Neutrophil (primary cell): ENCODE data around the gene GPC6.

Source experiments
- H3K27ac ChIP-seq: fragments of 200-600 bp; sonication (generic); 2 replicates; pipeline ENCODE4 v1.5.1; 2016; ENCODE audit warnings: mild to moderate bottlenecking, moderate library complexity
- H3K27me3 ChIP-seq: fragments of 200-600 bp; sonication (generic); 2 replicates; pipeline ENCODE4 v1.6.0; 2016; ENCODE audit warnings: mild to moderate bottlenecking
- H3K36me3 ChIP-seq: fragments of 200-600 bp; sonication (generic); 2 replicates; pipeline ENCODE4 v1.5.1; 2017
- H3K4me1 ChIP-seq, 2 experiments: fragments of 200-600 bp in 1 of 2; sonication (generic) in 1 of 2; 1 replicate in 1 of 2; 2 replicates in 1 of 2; pipeline versions ENCODE4 v1.5.1 to v1.6.1; 2013 to 2016; ENCODE audit warnings: low read depth in 1 of 2, low read length in 1 of 2, mild to moderate bottlenecking in 1 of 2, moderate library complexity in 1 of 2; ENCODE audit not compliant: control insufficient read depth in 1 of 2, insufficient read depth in 1 of 2
- H3K4me3 ChIP-seq, 2 experiments: fragments of 200-600 bp in 1 of 2; sonication (generic) in 1 of 2; 1 replicate in 1 of 2; 2 replicates in 1 of 2; pipeline ENCODE4 v1.5.1; 2013 to 2016; ENCODE audit warnings: low read depth in 1 of 2, low read length in 1 of 2, mild to moderate bottlenecking in 1 of 2, moderate library complexity in 1 of 2
- H3K9me3 ChIP-seq: fragments of 200-600 bp; sonication (generic); 2 replicates; pipeline ENCODE4 v1.5.1; 2016
- TF ChIP-seq, protein P1 (sequence below): fragments of 200-600 bp; sonication (generic); IDR thresholded peaks from 2 replicates; pipeline ENCODE4 v1.5.1; 2016; ENCODE audit warnings: antibody characterized with exemption

GPC6 gene

DNA sequence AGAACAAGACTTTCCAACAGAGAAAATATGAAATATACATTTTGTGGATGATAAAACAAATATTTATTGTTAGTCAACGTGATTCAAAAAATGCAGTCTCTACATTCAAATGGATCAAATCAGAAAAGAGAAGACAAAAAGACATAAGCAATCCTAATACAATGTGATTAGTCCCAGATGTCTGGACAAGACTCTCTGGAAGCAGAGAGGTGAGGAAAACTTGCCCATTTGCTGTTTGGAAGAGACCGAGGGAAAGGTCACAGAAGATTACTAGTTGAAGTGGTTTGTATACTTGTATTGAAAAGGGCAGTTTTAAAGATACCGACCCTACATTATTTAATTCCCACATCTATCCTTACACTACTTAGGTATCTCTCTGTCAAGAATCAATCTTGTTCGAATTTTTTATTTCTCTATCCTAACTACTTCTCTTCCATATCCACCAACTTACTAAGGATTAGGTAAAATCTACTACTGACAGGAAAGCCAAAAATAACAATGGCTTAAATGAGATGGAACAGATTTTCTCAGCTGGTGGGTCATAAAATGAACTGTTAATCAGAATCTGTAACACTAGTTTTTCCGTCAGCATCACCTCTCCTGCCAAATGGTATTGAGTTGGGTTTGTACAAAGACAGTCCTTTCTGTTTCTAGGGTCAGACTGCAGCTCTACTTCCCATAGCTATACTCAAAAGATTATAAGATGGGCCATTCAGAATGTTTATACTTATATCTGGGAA, 755.7 kb downstream of the GPC6 start:
- Histone ChIP-seq H3K36me3 (no peaks in the 10 kb centered on the region), H3K4me1 (no peaks in the 10 kb centered on the region), H3K27ac (no peak overlapping the region), H3K9me3 (no peaks in the 10 kb centered on the region), H3K27me3 (no peaks in the 10 kb centered on the region), H3K4me3 (no peak overlapping the region)
- TF ChIP-seq, protein P1, sequence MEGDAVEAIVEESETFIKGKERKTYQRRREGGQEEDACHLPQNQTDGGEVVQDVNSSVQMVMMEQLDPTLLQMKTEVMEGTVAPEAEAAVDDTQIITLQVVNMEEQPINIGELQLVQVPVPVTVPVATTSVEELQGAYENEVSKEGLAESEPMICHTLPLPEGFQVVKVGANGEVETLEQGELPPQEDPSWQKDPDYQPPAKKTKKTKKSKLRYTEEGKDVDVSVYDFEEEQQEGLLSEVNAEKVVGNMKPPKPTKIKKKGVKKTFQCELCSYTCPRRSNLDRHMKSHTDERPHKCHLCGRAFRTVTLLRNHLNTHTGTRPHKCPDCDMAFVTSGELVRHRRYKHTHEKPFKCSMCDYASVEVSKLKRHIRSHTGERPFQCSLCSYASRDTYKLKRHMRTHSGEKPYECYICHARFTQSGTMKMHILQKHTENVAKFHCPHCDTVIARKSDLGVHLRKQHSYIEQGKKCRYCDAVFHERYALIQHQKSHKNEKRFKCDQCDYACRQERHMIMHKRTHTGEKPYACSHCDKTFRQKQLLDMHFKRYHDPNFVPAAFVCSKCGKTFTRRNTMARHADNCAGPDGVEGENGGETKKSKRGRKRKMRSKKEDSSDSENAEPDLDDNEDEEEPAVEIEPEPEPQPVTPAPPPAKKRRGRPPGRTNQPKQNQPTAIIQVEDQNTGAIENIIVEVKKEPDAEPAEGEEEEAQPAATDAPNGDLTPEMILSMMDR: no peak

GRCh38 chr13:93984052-93984451, 757.4 kb downstream of the GPC6 start:
- no peaks in the 10 kb centered on the region for H3K27me3 ChIP-seq
- TF ChIP-seq, protein P1: no peak

GRCh38 chr13:93984876-93985275, 758.3 kb downstream of the GPC6 start:
- no peaks in the 10 kb centered on the region for H3K27me3 ChIP-seq
- H3K36me3 ChIP-seq: no peaks in the 10 kb centered on the region
- H3K9me3 ChIP-seq: no peaks in the 10 kb centered on the region
- no peak overlapping the region for H3K27ac ChIP-seq
- TF ChIP-seq, protein P1: no peak
- H3K4me3 ChIP-seq: no peak overlapping the region
- no peaks in the 10 kb centered on the region for H3K4me1 ChIP-seq

More at GRCh38 chr13:93984052-93984451, 757.4 kb downstream of the GPC6 start:
- Histone ChIP-seq H3K4me3 (no peak overlapping the region), H3K27ac (no peak overlapping the region), H3K36me3 (no peaks in the 10 kb centered on the region), H3K9me3 (no peaks in the 10 kb centered on the region), H3K4me1 (no peaks in the 10 kb centered on the region)

DNA sequence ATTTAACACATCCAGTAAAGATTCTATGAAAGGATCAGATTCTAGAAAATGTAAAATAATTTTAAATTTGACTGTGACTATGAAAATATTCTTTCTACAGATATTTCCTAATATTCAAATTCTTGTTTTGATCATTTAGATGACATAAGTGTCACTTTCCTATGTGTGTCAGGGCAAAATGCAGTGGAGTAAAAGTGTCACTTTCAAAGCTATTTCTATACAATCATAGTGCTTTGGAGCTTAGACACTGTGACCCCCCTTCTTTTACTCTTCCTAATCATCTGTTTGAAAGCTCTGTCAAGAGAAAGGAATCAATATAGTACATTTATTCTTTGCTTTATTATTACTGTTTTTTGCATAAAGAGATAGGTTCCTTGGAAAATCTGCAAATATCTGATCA, 760.9 kb downstream of the GPC6 start:
- Histone ChIP-seq H3K4me3 (no peak overlapping the region), H3K27me3 (no peaks in the 10 kb centered on the region), H3K27ac (no peak overlapping the region), H3K4me1 (no peaks in the 10 kb centered on the region), H3K36me3 (no peaks in the 10 kb centered on the region), H3K9me3 (no peaks in the 10 kb centered on the region)
- TF ChIP-seq, protein P1: no peak

DNA sequence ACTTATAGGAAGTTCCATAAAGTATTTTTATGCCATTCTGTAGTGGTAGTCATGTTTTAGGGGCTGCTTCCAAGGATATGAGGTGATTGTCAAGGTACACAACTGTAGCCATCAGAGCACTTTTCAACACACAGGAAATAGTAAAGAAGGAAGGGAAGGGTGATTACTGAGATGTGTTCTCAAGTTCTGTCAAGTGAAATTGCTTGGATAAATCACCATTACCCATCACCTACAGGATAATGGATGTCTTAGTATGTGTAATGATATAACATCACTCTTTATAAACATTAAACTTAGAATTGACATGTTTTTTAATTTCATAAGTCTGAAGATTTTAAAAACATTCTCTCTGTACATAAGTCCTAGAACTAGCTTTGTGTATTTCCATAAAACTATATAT, 765.0 kb downstream of the GPC6 start:
- no peak overlapping the region for H3K27ac ChIP-seq

More for the DNA sequence above, 765.0 kb downstream of the GPC6 start:
- no peak overlapping the region for H3K4me3 ChIP-seq
- no peaks in the 10 kb centered on the region for H3K27me3 ChIP-seq
- no peaks in the 10 kb centered on the region for H3K36me3 ChIP-seq
- TF ChIP-seq, protein P1: no peak
- H3K9me3 ChIP-seq: no peaks in the 10 kb centered on the region
- no peaks in the 10 kb centered on the region for H3K4me1 ChIP-seq
